Trophoblast cell (in vitro differentiated cells and primary cell): ENCODE results near the gene JMJD8.

Experiments used
- DNase-seq, 2 donors: peaks; one replicate each; pipeline ENCODE4 v3.0.0-alpha.2; 2016
- H2AFZ ChIP-seq: 2 replicates; pipeline ENCODE4 v1.6.1; 2013; ENCODE audit warnings: low read length, moderate library complexity, mild to moderate bottlenecking; ENCODE audit not compliant: insufficient read depth, poor library complexity
- H2AK5ac ChIP-seq: 2 replicates; pipeline ENCODE4 v1.6.1; 2013; ENCODE audit warnings: mild to moderate bottlenecking, low read length
- H2BK120ac ChIP-seq: 2 replicates; pipeline ENCODE4 v1.6.1; 2013; ENCODE audit warnings: low read length, mild to moderate bottlenecking, moderate library complexity; ENCODE audit not compliant: insufficient read depth, poor library complexity
- H2BK12ac ChIP-seq: 2 replicates; pipeline ENCODE4 v1.6.1; 2013; ENCODE audit warnings: mild to moderate bottlenecking, low read length, moderate library complexity
- H2BK5ac ChIP-seq: 2 replicates; pipeline ENCODE4 v1.6.1; 2013; ENCODE audit warnings: low read length, low read depth, moderate library complexity, mild to moderate bottlenecking; ENCODE audit not compliant: poor library complexity
- H3K14ac ChIP-seq: 2 replicates; pipeline ENCODE4 v1.6.1; 2013; ENCODE audit warnings: mild to moderate bottlenecking, low read length
- H3K18ac ChIP-seq: 2 replicates; pipeline ENCODE4 v1.6.1; 2013; ENCODE audit warnings: mild to moderate bottlenecking, low read length
- H3K23ac ChIP-seq: 2 replicates; pipeline ENCODE4 v1.6.1; 2013; ENCODE audit warnings: low read length
- H3K27ac ChIP-seq: 2 replicates; pipeline ENCODE4 v1.5.1; 2013; ENCODE audit warnings: low read depth, mild to moderate bottlenecking, inconsistent platforms, low read length, moderate library complexity
- H3K27me3 ChIP-seq: 2 replicates; pipeline ENCODE4 v1.6.1; 2013; ENCODE audit warnings: inconsistent platforms, mild to moderate bottlenecking, low read length, moderate library complexity; ENCODE audit not compliant: insufficient read depth
- H3K36me3 ChIP-seq, 2 experiments: 1 replicate in 1 of 2; 2 replicates in 1 of 2; pipeline ENCODE4 v1.6.1; 2013; ENCODE audit warnings: low read length in 2 of 2, mild to moderate bottlenecking in 2 of 2, moderate library complexity in 1 of 2; ENCODE audit not compliant: insufficient read depth in 2 of 2, control insufficient read depth in 1 of 2
- H3K4ac ChIP-seq: 2 replicates; pipeline ENCODE4 v1.6.1; 2013; ENCODE audit warnings: low read depth, mild to moderate bottlenecking, low read length, moderate library complexity
- H3K4me1 ChIP-seq, 2 experiments: 1 replicate in 1 of 2; 2 replicates in 1 of 2; pipeline ENCODE4 v1.6.1; 2013; ENCODE audit warnings: low read length in 2 of 2, mild to moderate bottlenecking in 2 of 2, moderate library complexity in 1 of 2; ENCODE audit not compliant: insufficient read depth in 2 of 2, control insufficient read depth in 1 of 2
- H3K4me2 ChIP-seq: 2 replicates; pipeline ENCODE4 v1.6.1; 2013; ENCODE audit warnings: inconsistent platforms, mild to moderate bottlenecking, low read length, moderate library complexity
- H3K4me3 ChIP-seq: 2 replicates; pipeline ENCODE4 v1.5.1; 2013; ENCODE audit warnings: mild to moderate bottlenecking, low read depth, low read length, inconsistent platforms
- H3K79me1 ChIP-seq: one replicate; pipeline ENCODE4 v1.6.1; 2013; ENCODE audit warnings: low read length
- H3K79me2 ChIP-seq: 2 replicates; pipeline ENCODE4 v1.6.1; 2013; ENCODE audit warnings: low read length, mild to moderate bottlenecking; ENCODE audit not compliant: control insufficient read depth, insufficient read depth, poor library complexity
- H3K9ac ChIP-seq: 2 replicates; pipeline ENCODE4 v1.6.1; 2013; ENCODE audit warnings: mild to moderate bottlenecking, low read length
- H3K9me3 ChIP-seq: 2 replicates; pipeline ENCODE4 v1.6.1; 2013; ENCODE audit warnings: low read depth, mild to moderate bottlenecking, control low read depth, inconsistent platforms, low read length; ENCODE audit not compliant: insufficient read depth
- H4K12ac ChIP-seq: 2 replicates; pipeline ENCODE4 v1.6.1; 2013; ENCODE audit warnings: low read depth, mild to moderate bottlenecking, low read length, moderate library complexity
- H4K8ac ChIP-seq: 2 replicates; pipeline ENCODE4 v1.6.1; 2013; ENCODE audit warnings: low read depth, mild to moderate bottlenecking, low read length, moderate library complexity
- H4K91ac ChIP-seq: one replicate; pipeline ENCODE4 v1.6.1; 2013; ENCODE audit warnings: low read depth, mild to moderate bottlenecking, low read length, moderate library complexity
- WGBS: extraction: QIAGEN DNeasy Blood & Tissue Kit; methylation state at CpG from one replicate; pipeline ENCODE4 v1.1.7; 2013; ENCODE audit warnings: missing lambda C conversion rate; ENCODE audit not compliant: insufficient read length, insufficient coverage; ENCODE audit errors: extremely low coverage; 5-methylcytosine and 5-hydroxymethylcytosine counted together

JMJD8 gene

GRCh38 chr16:730666-731509 lies 46.8 kb upstream of the JMJD8 start:
- WGBS: no CpG with 5 or more reads among the region's 22 CpGs
- no peak overlapping the region for H2BK12ac ChIP-seq
- no peak overlapping the region for H3K4me3 ChIP-seq
- H4K12ac ChIP-seq: no peak overlapping the region
- peaks cover 7% of the 10 kb centered on the region for H3K27me3 ChIP-seq
- H3K18ac ChIP-seq: no peak overlapping the region
- no peak overlapping the region for H3K23ac ChIP-seq
- H3K4me1 ChIP-seq: peaks cover 10 to 13% of the 10 kb centered on the region in 2 experiments
- H3K4me2 ChIP-seq: no peak overlapping the region
- H4K8ac ChIP-seq: no peak overlapping the region
- H3K36me3 ChIP-seq: peaks cover 35 to 45% of the 10 kb centered on the region in 2 experiments
- H2BK5ac ChIP-seq: no peak overlapping the region
- no peak overlapping the region for H2AK5ac ChIP-seq
- peaks cover 3% of the 10 kb centered on the region for H3K79me1 ChIP-seq
- DNase-seq: no peak
- no peak overlapping the region for H2AFZ ChIP-seq
- H3K14ac ChIP-seq: no peak overlapping the region
- no peak overlapping the region for H3K27ac ChIP-seq
- no peak overlapping the region for H3K9ac ChIP-seq
- no peak overlapping the region for H4K91ac ChIP-seq
- peaks cover 1% of the 10 kb centered on the region for H3K9me3 ChIP-seq
- H3K4ac ChIP-seq: no peak overlapping the region
- H3K79me2 ChIP-seq: no peaks in the 10 kb centered on the region
- H2BK120ac ChIP-seq: no peak overlapping the region

- Histone ChIP-seq H3K4me1 (peaks cover 10 to 13% of the 10 kb centered on the region in 2 experiments), H3K18ac (no peak overlapping the region), H3K9ac (no peak overlapping the region), H3K79me2 (no peaks in the 10 kb centered on the region), H2AFZ (no peak overlapping the region), H2BK5ac (no peak overlapping the region), H3K14ac (no peak overlapping the region), H2AK5ac (no peak overlapping the region), H3K9me3 (peaks cover 1% of the 10 kb centered on the region), H2BK12ac (no peak overlapping the region), H3K4me3 (no peak overlapping the region), H4K8ac (no peak overlapping the region), H3K27ac (no peak overlapping the region), H3K4me2 (no peak overlapping the region), H2BK120ac (no peak overlapping the region), H3K36me3 (peaks cover 28 to 37% of the 10 kb centered on the region in 2 experiments), H3K27me3 (peaks cover 7% of the 10 kb centered on the region), H4K91ac (no peak overlapping the region), H3K79me1 (peaks cover 3% of the 10 kb centered on the region), H3K23ac (no peak overlapping the region), H4K12ac (no peak overlapping the region), H3K4ac (no peak overlapping the region)
- no peak for DNase-seq
- WGBS: no CpG with 5 or more reads among the region's 37 CpGs
These were observed 45.9 kb upstream of the JMJD8 start for GRCh38 chr16:729768-730665.

GRCh38 chr16:728890-729744 lies 45.0 kb upstream of the JMJD8 start:
- Histone ChIP-seq H3K4me2 (peak overlapping the region; percentile 68), H4K8ac (no peak overlapping the region), H4K91ac (no peak overlapping the region), H3K79me1 (peaks cover 3% of the 10 kb centered on the region), H3K79me2 (no peaks in the 10 kb centered on the region), H3K18ac (no peak overlapping the region), H2AK5ac (no peak overlapping the region), H3K27ac (no peak overlapping the region), H3K4ac (no peak overlapping the region), H3K27me3 (peaks cover 7% of the 10 kb centered on the region), H3K4me1 (peaks cover 10 to 13% of the 10 kb centered on the region in 2 experiments), H2BK120ac (no peak overlapping the region), H2AFZ (no peak overlapping the region), H3K14ac (no peak overlapping the region), H3K9me3 (peaks cover 1% of the 10 kb centered on the region), H3K9ac (no peak overlapping the region), H2BK12ac (no peak overlapping the region), H4K12ac (no peak overlapping the region), H3K23ac (no peak overlapping the region), H3K4me3 (no peak overlapping the region), H2BK5ac (no peak overlapping the region), H3K36me3 (peaks cover 19 to 28% of the 10 kb centered on the region in 2 experiments)
- no CpG with 5 or more reads among the region's 55 CpGs for WGBS
- no peak for DNase-seq
